ENCODE data around the gene SAG.
"Not testable (repeated sequence)": the region's sequence is repeated elsewhere in the genome, so short reads cannot be mapped to it uniquely, and the experiment has no call there.

Gene SAG

DNA sequence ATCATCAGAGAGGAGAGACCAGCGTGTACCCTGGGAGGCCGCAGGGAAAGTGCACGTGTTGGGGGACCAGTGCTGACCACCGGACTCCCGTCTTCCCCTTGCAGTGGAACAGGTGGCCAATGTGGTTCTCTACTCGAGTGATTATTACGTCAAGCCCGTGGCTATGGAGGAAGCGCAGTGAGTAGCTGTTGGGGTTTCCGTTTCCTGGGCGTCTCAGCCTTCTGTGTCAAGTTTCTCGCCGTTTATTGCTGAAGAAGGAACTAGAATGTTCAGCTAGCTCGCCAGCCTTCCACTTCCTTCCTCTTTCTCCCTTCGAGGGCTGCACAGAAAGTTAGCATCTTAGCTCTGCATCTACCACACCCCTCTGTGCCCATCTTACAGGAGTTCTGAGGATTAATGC, 23.9 kb downstream of the SAG start:
- peak; percentile 84 for DNase-seq (ENCODE audit: low spot score)

DNA sequence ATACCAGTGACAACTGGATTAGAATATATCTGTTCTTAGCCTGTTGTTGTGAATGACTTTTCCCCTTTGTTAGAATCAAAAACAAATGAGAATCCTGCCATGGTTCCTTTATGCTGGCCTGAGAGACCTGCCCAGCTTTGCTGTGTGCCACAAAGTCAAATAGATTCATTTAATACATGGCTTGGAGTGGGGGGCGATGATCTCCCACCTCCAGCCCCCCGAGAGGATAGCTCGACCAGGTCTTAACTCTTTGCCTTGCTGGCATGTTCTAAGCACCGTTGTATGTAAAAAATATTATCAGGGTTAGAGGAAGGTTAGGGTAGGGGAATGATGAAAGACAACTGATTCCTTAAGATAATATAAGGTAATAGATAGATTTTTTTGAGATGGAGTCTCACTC, 24.5 kb downstream of the SAG start:
- DNase-seq (ENCODE audit: low spot score) = no peak

DNA sequence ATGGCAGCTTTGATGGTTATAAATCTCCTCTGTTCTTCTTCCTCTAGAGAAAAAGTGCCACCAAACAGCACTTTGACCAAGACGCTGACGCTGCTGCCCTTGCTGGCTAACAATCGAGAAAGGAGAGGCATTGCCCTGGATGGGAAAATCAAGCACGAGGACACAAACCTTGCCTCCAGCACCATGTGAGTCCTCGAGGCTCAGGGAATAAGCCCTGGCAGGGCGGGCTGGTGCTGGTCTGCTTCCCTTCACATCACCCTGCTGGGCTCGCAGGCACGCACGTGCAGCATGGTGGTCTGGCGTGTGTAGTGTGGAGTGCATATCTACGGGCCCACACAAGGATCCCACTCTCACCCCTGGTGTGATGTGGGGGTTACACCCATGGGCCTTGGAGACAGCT, 27.3 kb downstream of the SAG start:
- no peak for DNase-seq (ENCODE audit: low spot score)

- not testable (repeated sequence) for DNase-seq (ENCODE audit: low spot score)
These were observed 28.5 kb downstream of the SAG start for GRCh38 chr2:233336091-233336490.

- no peak for DNase-seq (ENCODE audit: low spot score)
These were observed 28.9 kb downstream of the SAG start for GRCh38 chr2:233336541-233336940.

DNA sequence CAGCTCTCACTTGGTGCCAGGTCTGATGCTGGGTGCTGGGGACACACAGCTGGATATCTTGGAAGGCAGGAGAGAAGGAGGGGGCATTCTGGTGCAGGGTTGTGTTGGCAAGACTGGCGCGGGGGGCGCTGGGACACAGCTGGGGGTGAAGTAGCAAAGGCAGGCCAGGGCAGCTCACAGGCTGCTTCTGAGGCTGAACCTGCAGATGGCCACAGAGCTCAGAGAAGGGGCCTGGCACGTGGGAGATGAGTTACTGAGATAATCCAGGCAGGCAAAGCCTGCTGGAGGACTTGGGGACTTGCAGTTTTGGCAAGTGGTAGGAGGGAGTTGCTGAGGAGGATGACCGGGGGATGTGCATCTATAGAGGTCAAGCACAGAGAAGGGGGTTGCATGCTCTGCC, 30.4 kb downstream of the SAG start:
- DNase-seq (ENCODE audit: low spot score) = no peak

DNA sequence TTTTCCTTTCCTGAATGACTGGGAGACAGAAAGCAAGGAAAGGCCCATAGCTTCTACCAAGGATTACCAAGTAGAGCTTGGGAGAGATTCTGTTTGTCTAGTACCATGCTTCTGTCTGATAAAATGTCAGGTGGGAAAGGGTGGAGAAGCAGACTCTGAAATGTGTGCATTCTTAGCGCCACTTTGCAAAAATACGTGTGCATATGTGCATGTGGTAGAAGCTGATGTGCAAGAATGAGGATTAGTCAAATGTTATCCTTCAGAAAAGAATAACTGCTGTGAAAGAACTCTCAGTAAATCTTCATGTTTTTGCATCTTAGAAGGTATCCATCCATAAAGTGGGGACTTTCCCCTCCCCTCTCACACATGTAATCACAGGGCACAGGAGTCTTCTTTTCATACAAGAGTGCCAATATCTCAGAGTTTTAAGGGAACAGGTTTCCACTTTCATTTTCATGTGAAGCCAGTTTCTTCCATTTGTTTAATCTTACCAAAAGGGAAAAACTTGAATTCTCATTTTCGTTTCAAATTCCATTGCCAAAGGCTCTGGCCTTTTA, 31.3 kb downstream of the SAG start:
- DNase-seq (ENCODE audit: low spot score) = no peak

DNA sequence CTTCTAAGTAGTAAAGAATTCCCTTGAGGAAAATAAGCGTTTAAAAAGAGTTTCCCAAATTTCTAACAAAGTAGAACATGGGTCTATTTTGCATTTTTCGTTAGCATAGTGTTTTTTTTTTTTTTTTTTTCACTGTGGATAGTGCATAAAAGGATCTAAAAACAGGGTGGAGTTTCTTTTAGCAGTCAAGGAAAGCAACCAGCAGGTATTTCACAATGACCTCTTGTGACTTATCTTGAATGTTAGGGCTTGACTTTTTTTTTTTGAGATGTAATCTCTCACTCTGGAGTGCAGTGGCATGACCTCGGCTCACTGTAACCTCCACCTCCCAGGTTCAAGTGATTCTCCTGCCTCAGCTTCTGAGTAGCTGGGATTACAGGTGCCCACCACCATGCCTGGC, 31.8 kb downstream of the SAG start:
- no peak for DNase-seq (ENCODE audit: low spot score)

DNA sequence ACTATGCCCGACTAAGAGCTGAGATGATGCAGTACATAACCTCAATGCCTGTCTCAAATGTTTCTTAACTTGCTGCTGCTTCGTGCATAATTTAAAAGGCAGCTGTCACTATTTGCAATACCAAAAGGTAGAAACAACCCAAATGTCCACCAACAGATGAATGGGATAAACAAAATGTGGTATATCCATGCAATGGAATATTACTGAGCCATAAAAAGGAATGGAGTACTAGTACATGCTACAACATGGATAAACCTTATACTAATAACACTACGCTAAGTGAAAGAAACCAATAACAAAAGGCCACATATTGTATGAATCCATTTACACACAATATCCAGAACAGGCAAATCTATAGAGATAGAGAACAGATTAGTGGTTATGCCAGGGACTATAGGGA, 33.7 kb downstream of the SAG start:
- DNase-seq (ENCODE audit: low spot score) = no peak

- no peak for DNase-seq (ENCODE audit: low spot score)
These were observed 34.7 kb downstream of the SAG start for GRCh38 chr2:233342301-233342700.

- no peak for DNase-seq (ENCODE audit: low spot score)
These were observed 35.6 kb downstream of the SAG start for GRCh38 chr2:233343171-233343705.

DNA sequence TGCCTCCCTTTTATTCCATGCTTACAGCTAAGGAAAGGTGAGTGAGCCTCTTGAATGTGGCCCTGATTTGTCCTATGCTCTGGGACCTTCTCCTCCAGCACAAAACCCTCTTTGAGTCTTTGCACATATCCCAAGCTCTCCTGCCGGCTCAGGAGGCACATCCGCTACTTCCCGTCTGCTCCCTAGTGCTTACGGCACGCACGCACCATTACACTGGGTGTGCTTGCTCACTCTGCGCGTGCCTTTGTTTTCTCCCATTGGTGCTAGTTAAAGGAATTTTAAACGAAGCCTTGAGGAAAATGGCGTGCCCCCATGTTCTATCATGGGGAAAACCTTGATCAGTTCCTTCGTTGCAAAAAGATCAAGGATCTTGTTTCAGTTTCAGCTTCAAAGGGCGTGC, 38.8 kb downstream of the SAG start:
- DNase-seq (ENCODE audit: low spot score) = no peak

GRCh38 chr2:233346930-233347329, 39.3 kb downstream of the SAG start:
- no peak for DNase-seq (ENCODE audit: low spot score)

DNA sequence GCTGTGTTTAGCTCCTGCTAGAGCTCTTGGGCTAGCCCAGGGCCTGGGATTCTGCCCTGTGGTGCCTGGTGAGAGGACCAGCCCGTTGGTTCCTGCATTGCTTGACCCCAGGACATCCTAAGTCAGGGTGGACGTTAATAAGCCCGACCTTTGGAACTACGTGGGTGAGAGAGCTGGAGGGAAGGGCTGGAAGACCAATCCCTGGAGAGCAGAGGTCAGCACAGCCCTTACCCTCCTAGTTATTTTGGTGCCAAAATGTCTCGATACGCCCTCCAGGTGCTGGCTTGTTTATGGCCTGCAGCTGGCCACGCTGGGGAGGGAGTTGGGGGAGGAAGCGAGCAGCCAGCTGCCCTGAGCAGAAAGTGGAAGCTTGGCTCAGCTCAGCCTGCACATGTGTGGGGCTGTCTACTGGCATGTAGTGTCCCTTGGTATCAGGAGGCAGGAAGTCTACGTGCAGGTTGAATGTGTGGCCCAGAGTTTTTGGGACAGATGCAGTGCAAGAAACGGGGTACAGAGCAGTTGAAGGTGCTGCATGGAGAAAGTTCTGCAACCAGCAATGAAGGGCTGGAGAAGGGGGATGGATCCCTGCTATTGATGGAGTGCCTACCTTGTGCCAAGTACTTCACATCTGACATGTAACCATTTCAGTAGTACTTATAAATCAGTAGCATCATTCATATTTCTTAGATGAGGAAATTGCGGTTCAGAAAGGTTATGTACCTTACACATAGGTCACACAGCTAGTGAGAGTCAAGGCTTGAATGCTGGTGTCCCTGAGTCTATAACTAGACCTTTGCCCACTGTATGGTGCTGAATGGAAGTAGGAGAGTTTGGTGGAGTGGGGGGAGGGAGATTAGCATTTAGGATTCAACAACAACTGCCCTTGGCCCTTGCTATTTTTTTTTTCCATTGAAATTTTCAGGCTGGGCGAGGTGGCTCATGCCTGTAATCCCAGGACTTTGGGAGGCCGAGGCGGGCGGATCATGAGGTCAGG, 41.7 kb downstream of the SAG start:
- DNase-seq (ENCODE audit: low spot score) = no peak

DNA sequence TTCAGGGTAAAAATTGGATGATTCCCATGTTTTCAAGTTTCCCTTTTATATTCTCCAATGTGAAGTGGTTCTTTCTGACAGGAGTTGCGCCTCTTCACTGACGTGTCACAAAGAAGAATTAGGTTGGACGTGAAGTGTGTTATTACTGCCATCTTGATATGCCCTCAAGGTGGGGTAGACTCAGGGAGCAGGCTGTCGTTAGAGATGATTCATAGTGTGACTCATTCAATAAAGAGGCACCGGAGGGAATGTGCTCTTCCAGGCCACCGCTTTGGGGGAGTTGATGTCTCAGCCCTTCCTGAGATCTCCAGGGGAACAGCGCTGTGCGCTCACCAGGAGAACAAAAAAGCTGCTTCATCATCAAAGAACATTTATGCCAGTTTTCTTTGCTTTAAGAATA, 43.1 kb downstream of the SAG start:
- peak; percentile 47 for DNase-seq (ENCODE audit: low spot score)

GRCh38 chr2:233351423-233351822, 43.8 kb downstream of the SAG start:
- no peak for DNase-seq (ENCODE audit: low spot score)

GRCh38 chr2:233352141-233352842, 44.7 kb downstream of the SAG start:
- no peak for DNase-seq (ENCODE audit: low spot score)

- DNase-seq (ENCODE audit: low spot score) = no peak
These were observed 45.6 kb downstream of the SAG start for GRCh38 chr2:233353101-233353768.

DNA sequence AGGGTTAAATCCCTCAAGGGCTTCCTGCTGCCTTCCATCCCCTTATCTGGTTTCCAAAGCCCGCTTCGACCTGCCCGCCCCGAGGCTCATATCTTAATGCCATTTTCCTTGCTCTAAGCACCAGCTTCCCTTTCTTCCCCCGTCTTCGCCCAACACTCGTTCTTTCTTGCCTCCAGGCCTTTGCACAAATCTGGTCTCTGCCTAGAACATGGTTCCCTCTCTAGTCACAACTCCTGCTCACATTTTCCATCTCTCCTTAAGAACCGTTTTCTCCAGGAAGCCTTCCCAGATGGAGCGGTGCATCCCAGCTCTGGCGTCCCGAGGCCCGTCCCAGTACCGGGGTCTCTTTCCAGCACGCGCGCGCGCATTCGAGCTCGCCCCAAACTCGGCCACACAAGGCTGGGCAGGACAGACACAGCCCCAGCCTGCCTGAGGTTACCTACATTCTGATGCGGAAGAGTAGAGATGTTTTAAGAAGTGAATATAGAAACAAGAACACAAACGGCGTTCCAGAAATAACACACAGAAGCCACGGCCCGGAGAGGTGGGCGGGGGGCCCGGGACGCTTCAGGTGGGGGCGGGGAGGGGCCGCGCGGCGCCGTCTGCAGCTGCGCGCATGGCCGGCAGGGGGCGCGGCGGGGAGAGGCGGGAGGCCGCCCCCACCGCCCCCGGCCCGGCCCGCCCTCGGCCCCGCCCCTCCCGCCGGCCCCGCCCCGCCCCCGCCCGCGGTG, 46.3 kb downstream of the SAG start, which contains the start of gene DGKD:
TSS of gene DGKD (plus strand) at position 726 of the 731 bp plus-strand sequence. CDS start 25 bp downstream, outside the sequence.
- DNase-seq (ENCODE audit: low spot score) = peak; percentile 80

- no peak for DNase-seq (ENCODE audit: low spot score)
These were observed 46.9 kb downstream of the SAG start for GRCh38 chr2:233354500-233354924.

DNA sequence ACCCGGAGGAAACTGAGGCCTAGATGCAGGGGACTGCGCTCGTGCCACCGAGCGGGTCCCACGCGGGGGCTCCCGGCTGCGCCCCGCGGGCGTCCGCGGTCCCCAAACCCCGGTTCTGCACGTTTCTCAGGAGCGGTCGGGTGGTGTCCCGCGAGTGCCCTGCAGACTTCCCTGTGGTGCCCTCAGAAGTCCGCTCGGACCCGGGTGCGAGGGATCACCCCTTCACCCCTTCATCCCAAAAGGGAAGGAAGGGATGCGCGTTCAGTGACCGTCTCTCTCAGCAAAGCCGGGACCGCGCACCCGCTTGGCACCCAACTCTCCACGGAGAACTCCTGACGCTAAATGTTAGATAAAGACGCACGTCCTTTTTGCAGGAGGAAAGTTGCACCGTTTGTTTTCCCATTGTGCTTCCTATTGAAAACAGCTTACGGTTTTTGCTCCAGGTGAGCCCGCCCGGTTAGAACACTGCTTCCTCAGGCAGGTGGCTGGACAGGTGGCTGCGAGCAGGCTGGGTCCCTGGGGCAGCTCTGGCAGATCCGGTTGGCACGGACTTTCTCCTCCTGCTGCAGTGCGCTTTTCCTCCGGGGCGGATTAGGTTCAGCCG, 47.5 kb downstream of the SAG start:
- DNase-seq (ENCODE audit: low spot score) = no peak
